Neuronal stem cell (in vitro differentiated cells): Measurements from ENCODE around the gene GPR87.

Source experiments
- DNase-seq: peaks from one replicate; pipeline ENCODE4 v3.0.0-alpha.2; 2013; ENCODE audit warnings: low spot score
- H2AFZ ChIP-seq: one replicate; pipeline ENCODE4 v1.6.1; 2013; ENCODE audit warnings: mild to moderate bottlenecking, low read length, inconsistent platforms
- H2AK5ac ChIP-seq: 2 replicates; pipeline ENCODE4 v1.6.1; 2013; ENCODE audit warnings: low read depth, mild to moderate bottlenecking, inconsistent platforms, low read length, moderate library complexity, mixed read lengths
- H2BK120ac ChIP-seq: 2 replicates; pipeline ENCODE4 v1.6.1; 2013; ENCODE audit warnings: low read depth, mild to moderate bottlenecking, inconsistent platforms, low read length, moderate library complexity, mixed read lengths
- H2BK12ac ChIP-seq: one replicate; pipeline ENCODE4 v1.6.1; 2013; ENCODE audit warnings: low read length, inconsistent platforms
- H2BK15ac ChIP-seq: 2 replicates; pipeline ENCODE4 v1.6.1; 2013; ENCODE audit warnings: mild to moderate bottlenecking, low read length, inconsistent platforms, mixed read lengths
- H2BK5ac ChIP-seq: one replicate; pipeline ENCODE4 v1.6.1; 2013; ENCODE audit warnings: inconsistent platforms, mild to moderate bottlenecking, low read length, moderate library complexity
- H3K14ac ChIP-seq: one replicate; pipeline ENCODE4 v1.6.1; 2013; ENCODE audit warnings: low read length, inconsistent platforms
- H3K18ac ChIP-seq: 2 replicates; pipeline ENCODE4 v1.6.1; 2013; ENCODE audit warnings: low read length, inconsistent platforms
- H3K23ac ChIP-seq: 2 replicates; pipeline ENCODE4 v1.6.1; 2013; ENCODE audit warnings: low read depth, mild to moderate bottlenecking, mixed read lengths, low read length, inconsistent platforms; ENCODE audit not compliant: poor library complexity
- H3K27ac ChIP-seq: replicated peaks from 3 replicates; pipeline ENCODE4 v1.5.1; 2013; ENCODE audit warnings: low read length, inconsistent platforms
- H3K27me3 ChIP-seq, 3 experiments: 2 replicates each; pipeline ENCODE4 v1.6.1; 2013; ENCODE audit warnings: low read length in 3 of 3, mild to moderate bottlenecking in 2 of 3, inconsistent platforms in 1 of 3, low read depth in 1 of 3, mixed read lengths in 1 of 3, moderate library complexity in 1 of 3; ENCODE audit not compliant: control insufficient read depth in 3 of 3, insufficient read depth in 3 of 3
- H3K36me3 ChIP-seq, 2 donors: replicated peaks in 1 of 2; 2 replicates each; pipeline ENCODE4 v1.6.1; 2013; ENCODE audit warnings: low read length in 2 of 2; ENCODE audit not compliant: control insufficient read depth in 2 of 2, insufficient read depth in 2 of 2
- H3K4ac ChIP-seq: 2 replicates; pipeline ENCODE4 v1.6.1; 2013; ENCODE audit warnings: inconsistent platforms, mild to moderate bottlenecking, low read length, moderate library complexity
- H3K4me1 ChIP-seq, 2 donors: 1 replicate in 1 of 2; 2 replicates in 1 of 2; pipeline ENCODE4 v1.6.1; 2013; ENCODE audit warnings: low read length in 2 of 2, low read depth in 1 of 2; ENCODE audit not compliant: control insufficient read depth in 2 of 2, insufficient read depth in 1 of 2
- H3K4me2 ChIP-seq: one replicate; pipeline ENCODE4 v1.6.1; 2013; ENCODE audit warnings: mild to moderate bottlenecking, low read length, inconsistent platforms; ENCODE audit not compliant: insufficient read depth, poor library complexity, severe bottlenecking
- H3K4me3 ChIP-seq, 2 donors: 2 replicates each; pipeline ENCODE4 v1.5.1; 2013; ENCODE audit warnings: low read length in 2 of 2, mild to moderate bottlenecking in 2 of 2, inconsistent platforms in 1 of 2, moderate library complexity in 1 of 2
- H3K79me1 ChIP-seq: one replicate; pipeline ENCODE4 v1.6.1; 2013; ENCODE audit warnings: low read depth, mild to moderate bottlenecking, inconsistent platforms, low read length, moderate library complexity
- H3K9ac ChIP-seq: one replicate; pipeline ENCODE4 v1.6.1; 2013; ENCODE audit warnings: mild to moderate bottlenecking, low read depth, low read length, inconsistent platforms; ENCODE audit not compliant: poor library complexity
- H3K9me3 ChIP-seq, 2 donors: replicated peaks in 1 of 2; 2 replicates each; pipeline versions ENCODE3 to v1.6.1; 2013; ENCODE audit warnings: low read length in 2 of 2, mild to moderate bottlenecking in 2 of 2, inconsistent platforms in 1 of 2, low read depth in 1 of 2, mixed read lengths in 1 of 2, moderate library complexity in 1 of 2; ENCODE audit not compliant: control insufficient read depth in 2 of 2, insufficient read depth in 1 of 2
- H4K8ac ChIP-seq: one replicate; pipeline ENCODE4 v1.6.1; 2013; ENCODE audit warnings: low read depth, mild to moderate bottlenecking, inconsistent platforms, low read length, moderate library complexity
- H4K91ac ChIP-seq: one replicate; pipeline ENCODE4 v1.6.1; 2013; ENCODE audit warnings: low read length, low read depth, mild to moderate bottlenecking, inconsistent platforms; ENCODE audit not compliant: poor library complexity
- WGBS, 2 donors: extraction: QIAGEN DNeasy Blood & Tissue Kit; methylation state at CpG; one replicate each; pipeline ENCODE4 v1.1.7; 2013; ENCODE audit warnings: missing lambda C conversion rate in 2 of 2, mixed read lengths in 1 of 2; ENCODE audit not compliant: insufficient read length in 2 of 2, insufficient replicate concordance in 1 of 2; ENCODE audit errors: extremely low coverage in 2 of 2; 5-methylcytosine and 5-hydroxymethylcytosine counted together

GPR87 gene

GRCh38 chr3:151351648-151352047 is 35.0 kb upstream of the GPR87 start:
- Histone ChIP-seq H4K91ac (no peak overlapping the region), H2BK12ac (no peak overlapping the region), H2AFZ (no peak overlapping the region), H3K4me3 (no peak overlapping the region), H2AK5ac (no peak overlapping the region), H3K27ac (no peak overlapping the region), H3K9me3 (no peaks in the 10 kb centered on the region), H4K8ac (no peak overlapping the region), H2BK15ac (no peak overlapping the region), H3K4me2 (no peak overlapping the region), H3K27me3 (no peaks in the 10 kb centered on the region), H3K23ac (no peak overlapping the region), H2BK5ac (no peak overlapping the region), H3K36me3 (peaks cover 0 to 2% of the 10 kb centered on the region in 2 donors), H3K4ac (no peak overlapping the region), H3K9ac (no peak overlapping the region), H3K18ac (no peak overlapping the region), H3K79me1 (no peaks in the 10 kb centered on the region), H3K4me1 (peaks cover 0 to 4% of the 10 kb centered on the region in 2 donors), H2BK120ac (no peak overlapping the region), H3K14ac (no peak overlapping the region)
- no CpG with 5 or more reads among the region's 4 CpGs for WGBS, 2 donors
- DNase-seq: no peak

- no CpG with 5 or more reads among the region's 1 CpG for WGBS, 2 donors
- H3K4me3 ChIP-seq: no peak overlapping the region
- no peaks in the 10 kb centered on the region for H3K79me1 ChIP-seq
- no peaks in the 10 kb centered on the region for H3K27me3 ChIP-seq
- no peak overlapping the region for H4K91ac ChIP-seq
- H2BK12ac ChIP-seq: no peak overlapping the region
- H2BK5ac ChIP-seq: no peak overlapping the region
- H2AK5ac ChIP-seq: no peak overlapping the region
- H3K4me1 ChIP-seq: peaks cover 0 to 4% of the 10 kb centered on the region in 2 donors
- no peak overlapping the region for H3K9ac ChIP-seq
- no peak overlapping the region for H3K4me2 ChIP-seq
- no peak overlapping the region for H3K23ac ChIP-seq
- H2AFZ ChIP-seq: no peak overlapping the region
- H3K27ac ChIP-seq: no peak overlapping the region
- H3K9me3 ChIP-seq: no peaks in the 10 kb centered on the region
- H3K4ac ChIP-seq: no peak overlapping the region
- H2BK15ac ChIP-seq: no peak overlapping the region
- H3K14ac ChIP-seq: no peak overlapping the region
- no peak overlapping the region for H3K18ac ChIP-seq
- H3K36me3 ChIP-seq: peaks cover 0 to 2% of the 10 kb centered on the region in 2 donors
- H4K8ac ChIP-seq: no peak overlapping the region
- DNase-seq: no peak
- H2BK120ac ChIP-seq: no peak overlapping the region
Measured at GRCh38 chr3:151351219-151351618, 34.6 kb upstream of the GPR87 start.

GRCh38 chr3:151350656-151351055 is 34.0 kb upstream of the GPR87 start:
- Histone ChIP-seq H3K79me1 (no peaks in the 10 kb centered on the region), H3K14ac (no peak overlapping the region), H3K9ac (no peak overlapping the region), H2BK15ac (no peak overlapping the region), H2AK5ac (no peak overlapping the region), H3K27me3 (no peaks in the 10 kb centered on the region), H4K91ac (no peak overlapping the region), H3K4me3 (no peak overlapping the region), H2BK12ac (no peak overlapping the region), H3K23ac (no peak overlapping the region), H3K4me1 (peaks cover 0 to 4% of the 10 kb centered on the region in 2 donors), H2BK120ac (no peak overlapping the region), H3K36me3 (no peaks in the 10 kb centered on the region), H3K9me3 (no peaks in the 10 kb centered on the region), H3K4ac (no peak overlapping the region), H4K8ac (no peak overlapping the region), H3K27ac (no peak overlapping the region), H3K4me2 (no peak overlapping the region), H3K18ac (no peak overlapping the region), H2AFZ (no peak overlapping the region), H2BK5ac (no peak overlapping the region)
- DNase-seq: no peak
- no CpG with 5 or more reads among the region's 1 CpG for WGBS, 2 donors

- H3K23ac ChIP-seq: no peak overlapping the region
- no peak overlapping the region for H3K4me2 ChIP-seq
- H3K79me1 ChIP-seq: no peaks in the 10 kb centered on the region
- H3K27me3 ChIP-seq: no peaks in the 10 kb centered on the region
- H3K9me3 ChIP-seq: no peaks in the 10 kb centered on the region
- WGBS, 2 donors: no CpG with 5 or more reads among the region's 6 CpGs
- H3K27ac ChIP-seq: no peak overlapping the region
- H3K4me3 ChIP-seq: no peak overlapping the region
- no peak overlapping the region for H4K91ac ChIP-seq
- H4K8ac ChIP-seq: no peak overlapping the region
- H2BK120ac ChIP-seq: no peak overlapping the region
- H3K4me1 ChIP-seq: peaks cover 0 to 4% of the 10 kb centered on the region in 2 donors
- no peak overlapping the region for H2AK5ac ChIP-seq
- H3K9ac ChIP-seq: no peak overlapping the region
- H2BK15ac ChIP-seq: no peak overlapping the region
- H2BK5ac ChIP-seq: no peak overlapping the region
- H3K14ac ChIP-seq: no peak overlapping the region
- H3K4ac ChIP-seq: no peak overlapping the region
- H3K18ac ChIP-seq: no peak overlapping the region
- no peak for DNase-seq
- peak overlapping the region; percentile 14 for H2AFZ ChIP-seq
- no peaks in the 10 kb centered on the region for H3K36me3 ChIP-seq
- no peak overlapping the region for H2BK12ac ChIP-seq
Measured at GRCh38 chr3:151347432-151347831, 30.8 kb upstream of the GPR87 start.
